GM19025 (cell line): ENCODE results near the gene SLC25A12.
"Not testable (repeated sequence)": the region's sequence is repeated elsewhere in the genome, so short reads cannot be mapped to it uniquely, and the experiment has no call there.

ENCODE experiments used
- ATAC-seq: cut with Tn5 transposase; IDR thresholded peaks from one replicate; pipeline ENCODE4 v1.9.1; 2021; ENCODE audit warnings: mild to moderate bottlenecking, low read depth, moderate library complexity; ENCODE audit not compliant: unreplicated experiment

SLC25A12 gene

DNA sequence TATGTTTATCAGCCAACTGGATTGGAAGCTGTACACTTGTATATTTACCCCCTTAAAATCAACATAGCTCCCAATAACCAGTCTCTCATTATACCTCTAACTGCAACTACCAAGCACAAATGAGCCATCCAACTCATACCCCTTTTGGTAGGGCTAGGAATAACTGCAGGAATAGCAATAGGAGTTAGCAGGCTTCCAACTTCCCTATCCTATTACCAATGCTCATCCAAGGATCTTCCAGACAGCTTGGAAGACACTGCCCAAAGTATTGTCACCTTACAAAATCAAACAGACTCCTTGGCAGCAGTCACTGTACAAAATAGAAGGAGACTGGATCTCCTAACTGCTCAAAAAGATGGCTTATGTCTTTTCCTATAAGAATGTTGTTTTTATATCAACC is 61.6 kb downstream of the SLC25A12 start:
- ATAC-seq: no peak

DNA sequence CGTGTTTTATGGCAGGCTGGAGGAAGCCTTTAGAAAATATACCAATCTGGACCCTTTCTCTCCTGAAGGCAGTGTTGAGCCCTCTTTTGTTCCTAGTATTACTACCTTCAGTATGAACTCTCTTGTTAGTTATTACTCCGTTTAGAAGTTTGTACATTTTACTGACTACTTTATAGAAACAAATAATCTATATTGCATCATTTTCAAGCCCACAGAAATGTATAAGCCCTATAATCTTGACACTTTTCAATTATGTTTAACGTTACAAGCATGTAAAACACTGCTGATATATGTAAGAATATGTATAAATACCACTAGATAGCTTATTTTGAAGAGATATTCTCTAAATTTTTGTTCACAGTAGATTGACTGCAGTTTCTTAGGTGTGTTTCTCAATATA is 64.0 kb downstream of the SLC25A12 start:
- ATAC-seq: no peak

DNA sequence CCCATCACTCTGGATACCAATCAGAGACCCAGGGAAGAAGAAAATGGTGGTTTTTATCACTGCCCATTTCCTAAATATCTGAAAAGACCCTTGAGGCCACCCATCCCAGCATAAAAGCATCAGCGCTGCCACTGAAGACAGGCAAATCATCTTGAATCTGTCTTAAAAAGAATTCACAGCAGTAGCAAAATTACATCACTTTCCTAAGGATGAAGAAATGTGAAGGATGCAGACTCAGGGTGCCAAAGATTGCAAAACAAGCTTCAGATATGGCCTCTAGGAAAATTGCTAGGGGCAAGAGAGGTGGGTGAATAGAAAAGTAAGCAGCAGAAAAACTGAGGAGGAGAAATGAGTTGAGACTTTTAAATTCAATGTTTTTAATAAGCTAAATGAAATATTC is 70.0 kb downstream of the SLC25A12 start:
- no peak for ATAC-seq

DNA sequence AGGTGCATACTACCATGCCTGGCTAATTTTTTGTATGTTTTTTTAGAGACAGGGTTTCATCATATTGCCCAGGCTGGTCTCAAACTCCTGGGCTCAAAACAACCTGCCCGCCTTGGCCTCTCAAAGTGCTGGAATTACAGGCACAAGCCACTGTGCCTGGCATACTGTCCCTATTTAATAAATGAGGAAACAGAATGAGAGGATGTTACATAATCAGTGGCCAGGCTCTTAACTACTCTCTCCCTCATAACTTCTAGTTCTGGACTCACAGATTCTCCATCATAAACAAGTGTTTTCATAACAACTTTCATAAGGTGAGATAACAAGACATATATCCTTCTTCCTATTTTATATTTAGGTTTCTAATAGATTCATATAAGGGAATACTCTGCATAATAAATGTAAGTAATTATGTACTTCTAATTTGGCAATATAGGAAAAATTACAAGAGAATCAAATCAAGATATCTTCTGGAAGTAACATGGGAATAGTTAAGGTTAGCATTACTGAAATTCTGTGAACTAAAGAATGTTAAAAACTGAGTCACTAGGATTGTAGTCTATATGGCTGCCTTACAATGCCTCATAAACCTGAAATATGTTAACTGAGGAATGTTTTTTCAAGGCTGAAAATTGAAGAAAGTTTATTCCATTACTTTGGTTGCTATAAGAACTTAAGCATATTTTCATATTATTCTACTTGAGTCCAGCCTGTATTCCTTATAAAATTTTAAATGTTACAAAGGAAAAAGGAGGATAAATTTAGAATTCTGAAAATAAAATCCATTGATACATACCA is 71.3 kb downstream of the SLC25A12 start:
- ATAC-seq: no peak

DNA sequence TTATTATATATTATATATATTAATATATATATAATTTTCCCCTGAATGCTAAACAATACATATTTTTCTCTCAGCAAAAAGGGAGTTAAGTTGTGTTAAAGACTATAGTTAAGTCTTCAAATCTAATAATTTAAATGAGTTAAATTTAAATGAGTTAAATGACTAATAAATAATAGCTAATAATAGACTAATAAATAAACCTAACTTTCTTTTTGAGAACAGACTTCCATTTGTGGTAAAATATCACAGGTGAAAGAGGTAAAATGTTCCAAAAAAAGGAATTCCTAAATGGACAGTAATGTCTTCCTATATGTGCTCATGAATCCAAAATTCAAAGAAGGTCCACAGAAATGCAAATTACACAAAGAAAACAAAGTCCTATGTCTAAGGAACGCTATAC is 74.6 kb downstream of the SLC25A12 start:
- ATAC-seq: no peak

DNA sequence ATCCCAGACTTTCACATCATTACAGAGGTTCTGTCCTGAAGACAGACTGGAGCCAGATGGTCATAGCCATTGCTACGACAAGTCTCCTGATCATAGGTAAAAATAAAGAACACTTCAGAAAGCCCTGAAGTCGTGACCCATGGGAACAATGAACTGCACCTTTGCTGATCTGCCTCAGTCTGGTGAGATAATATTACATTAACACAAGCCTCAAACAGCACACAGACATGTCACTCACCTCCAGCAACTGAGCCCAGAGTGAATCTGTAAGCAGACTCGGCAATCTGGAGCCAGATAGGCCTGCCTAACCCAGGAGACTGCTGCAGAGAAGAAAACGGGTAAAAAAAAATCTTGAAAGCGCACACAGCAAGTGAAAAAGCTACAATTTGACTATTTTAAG is 79.2 kb downstream of the SLC25A12 start:
- no peak for ATAC-seq

DNA sequence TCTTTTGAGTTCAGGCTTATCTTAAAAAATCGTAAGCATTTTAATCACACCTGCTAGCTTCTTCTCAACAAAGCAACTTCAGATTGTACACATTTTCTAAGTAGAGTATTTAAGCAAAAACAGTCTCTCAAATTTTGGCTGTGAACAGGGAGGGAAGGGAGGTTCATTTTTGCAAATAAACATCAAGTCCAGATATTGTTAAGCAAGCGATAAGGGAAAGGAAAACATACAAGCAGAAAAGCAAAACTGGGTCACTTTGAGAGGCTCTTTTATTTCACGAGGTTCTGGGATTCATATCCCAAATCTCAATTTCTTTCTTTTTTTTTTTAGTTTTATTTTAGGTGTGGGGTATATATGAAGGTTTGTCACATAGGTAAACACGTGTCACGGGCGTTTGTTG is 79.9 kb downstream of the SLC25A12 start:
- ATAC-seq: no peak

DNA sequence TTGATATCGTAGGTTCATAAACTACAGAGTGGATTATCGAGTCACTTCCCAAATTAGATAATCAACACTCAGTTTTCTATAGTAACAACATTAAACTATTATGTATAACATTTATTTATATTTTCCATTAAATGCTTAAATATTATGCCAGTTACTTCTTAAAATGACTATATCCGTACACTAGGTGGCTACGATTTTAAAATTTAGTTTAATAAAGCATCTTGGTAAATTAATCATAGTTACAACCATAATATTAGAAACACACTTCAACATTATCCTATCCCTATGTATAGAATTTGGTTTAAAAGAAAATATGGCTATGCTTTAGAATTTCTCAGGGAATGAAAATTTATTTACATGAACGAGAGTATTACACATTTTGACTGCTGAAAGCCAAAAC is 80.3 kb downstream of the SLC25A12 start:
- no peak for ATAC-seq

DNA sequence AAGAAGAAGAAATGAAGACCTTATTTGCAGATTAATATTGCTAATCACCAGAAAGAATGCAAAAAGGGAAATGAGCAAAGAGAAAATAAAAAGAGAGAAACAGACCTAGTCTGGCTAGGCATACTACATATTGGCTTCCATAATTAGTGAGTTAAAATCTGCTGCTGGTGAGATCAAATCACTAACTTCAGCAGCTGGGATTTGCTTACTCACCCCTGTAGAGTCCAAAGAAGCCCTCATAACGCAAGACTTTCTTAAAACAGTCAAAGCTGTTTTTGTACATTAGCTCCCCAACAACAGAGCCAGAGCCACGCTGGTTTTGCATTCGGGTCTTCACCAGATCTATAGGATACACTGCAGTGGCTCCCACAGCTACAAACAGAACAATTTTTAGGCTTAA is 80.9 kb downstream of the SLC25A12 start:
- no peak for ATAC-seq

DNA sequence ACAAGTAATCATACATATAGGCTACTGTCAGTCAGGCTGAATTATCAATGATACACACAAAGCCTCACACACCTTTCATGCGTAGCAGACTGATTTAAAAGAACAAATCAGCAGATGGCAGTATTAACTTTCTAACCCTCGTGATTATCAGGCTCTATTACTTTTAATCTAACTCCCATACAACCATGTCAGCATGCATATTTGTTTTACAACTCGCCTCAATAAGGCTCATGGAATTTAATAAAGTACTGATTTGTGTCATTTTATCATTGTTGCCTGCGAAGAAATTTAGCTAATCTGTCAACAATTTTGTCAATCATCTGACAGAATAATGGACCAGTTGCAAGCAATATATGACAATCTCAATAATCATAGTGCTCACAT is 82.8 kb downstream of the SLC25A12 start:
- ATAC-seq: no peak

DNA sequence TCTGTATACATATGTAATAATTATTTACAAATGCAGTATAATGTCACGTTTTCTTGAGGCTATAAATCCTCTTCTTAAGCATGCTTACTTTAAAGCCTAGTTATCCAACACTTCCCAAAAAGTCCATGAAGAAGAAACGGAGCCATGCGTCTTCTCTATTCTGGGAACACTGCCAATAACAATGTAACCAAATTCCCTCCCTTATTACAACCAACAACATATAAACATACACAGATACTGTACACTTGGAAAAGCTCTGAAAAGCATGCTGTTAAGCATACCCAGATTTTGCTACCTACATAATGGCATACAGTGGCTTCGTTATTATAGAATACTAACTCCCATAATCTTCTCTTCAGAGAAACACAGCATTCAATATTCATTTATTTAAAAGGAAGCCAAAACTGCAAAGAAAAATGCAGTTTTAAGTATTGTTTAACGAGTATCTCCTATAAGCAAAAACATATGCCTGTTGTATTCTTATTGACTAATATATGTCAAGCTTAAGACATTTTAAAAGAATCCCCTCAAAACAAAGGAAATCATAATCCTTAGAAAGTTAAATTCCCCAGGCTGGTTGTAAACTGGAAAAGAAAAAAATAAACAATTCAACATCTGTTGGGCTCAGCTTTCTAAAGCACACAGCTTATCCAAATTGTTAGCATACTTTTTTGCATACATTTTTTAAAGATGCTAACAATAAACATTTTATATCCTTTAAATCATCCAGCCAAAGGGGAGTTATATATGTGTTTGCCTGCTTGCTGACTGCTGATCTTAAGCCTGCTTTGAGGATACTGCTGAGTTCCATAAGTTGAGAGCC is 83.4 kb downstream of the SLC25A12 start:
- no peak for ATAC-seq

DNA sequence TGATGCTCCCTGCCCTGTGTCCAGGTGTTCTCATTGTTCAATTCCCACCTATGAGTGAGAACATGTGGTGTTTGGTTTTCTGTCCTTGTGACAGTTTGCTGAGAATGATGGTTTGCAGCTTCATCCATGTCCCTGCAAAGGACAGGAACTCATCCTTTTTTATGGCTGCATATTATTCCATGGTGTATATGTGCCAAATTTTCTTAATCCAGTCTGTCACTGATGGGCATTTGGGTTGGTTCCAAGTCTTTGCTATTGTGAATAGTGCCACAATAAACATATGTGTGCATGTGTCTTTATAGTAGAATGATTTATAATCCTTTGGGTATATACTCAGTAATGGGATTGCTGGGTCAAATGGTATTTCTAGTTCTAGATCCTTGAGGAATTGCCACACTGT is 85.2 kb downstream of the SLC25A12 start:
- ATAC-seq: not testable (repeated sequence)

DNA sequence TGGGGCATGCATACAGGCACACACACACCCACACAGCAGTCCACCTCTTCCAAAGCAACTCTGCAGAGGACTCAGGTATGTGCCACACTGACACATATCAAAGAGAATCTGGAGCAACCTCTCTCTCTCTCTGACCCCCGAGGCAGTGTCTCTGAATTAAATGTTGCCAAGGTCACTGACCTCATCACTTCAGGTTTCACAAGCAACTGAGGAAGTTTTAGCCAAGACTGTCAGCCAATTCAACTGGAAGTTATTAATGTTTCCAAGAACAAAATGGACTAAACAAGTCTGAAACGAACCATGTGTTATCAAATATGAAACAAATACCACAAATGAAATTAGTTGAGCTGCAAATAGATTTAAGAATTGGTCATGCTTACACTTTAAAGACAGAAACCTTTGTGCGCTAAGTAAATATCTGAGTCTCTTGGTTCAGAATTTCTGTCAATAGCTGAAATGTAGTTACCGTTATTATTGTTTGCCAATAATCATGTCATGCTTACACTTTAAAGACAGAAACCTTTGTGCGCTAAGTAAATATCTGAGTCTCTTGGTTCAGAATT is 86.1 kb downstream of the SLC25A12 start:
- ATAC-seq: no peak

DNA sequence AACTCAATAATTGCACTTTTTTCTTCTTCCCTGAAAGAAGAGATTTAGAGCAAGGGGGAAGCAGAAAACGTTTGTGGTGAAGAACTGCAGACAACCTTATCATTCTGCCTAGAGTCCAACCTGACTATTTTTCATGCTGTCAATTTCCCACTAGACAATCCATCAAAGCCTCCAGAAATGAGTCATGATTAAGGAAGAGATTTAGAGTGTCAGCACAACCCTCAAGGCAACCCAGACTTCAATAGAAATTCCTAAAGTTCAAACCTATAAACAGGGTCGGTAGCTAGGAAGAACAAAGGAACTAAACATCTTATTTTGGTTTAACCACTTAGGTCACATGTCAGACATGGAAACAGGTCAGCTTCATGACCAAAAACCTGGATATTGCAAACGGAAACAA is 86.9 kb downstream of the SLC25A12 start:
- no peak for ATAC-seq

DNA sequence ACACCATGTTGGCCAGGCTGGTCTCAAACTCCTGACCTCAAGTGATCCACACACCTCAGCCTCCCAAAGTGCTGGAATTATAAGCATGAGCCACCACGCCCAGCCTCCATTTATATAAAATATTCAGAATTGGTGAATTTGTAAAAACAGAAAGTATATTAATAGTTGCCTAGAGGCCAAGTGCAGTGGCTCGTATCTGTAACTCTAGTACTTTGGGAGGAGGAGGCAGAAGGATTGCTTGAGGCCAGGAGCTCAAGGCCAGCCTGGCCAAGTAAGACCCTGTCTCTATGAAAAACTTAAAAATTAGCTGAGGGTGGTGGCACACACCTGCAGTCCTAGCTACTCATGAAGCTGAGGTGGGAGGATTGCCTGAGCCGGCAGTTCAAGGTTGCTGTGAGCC is 89.6 kb downstream of the SLC25A12 start:
- ATAC-seq: no peak

DNA sequence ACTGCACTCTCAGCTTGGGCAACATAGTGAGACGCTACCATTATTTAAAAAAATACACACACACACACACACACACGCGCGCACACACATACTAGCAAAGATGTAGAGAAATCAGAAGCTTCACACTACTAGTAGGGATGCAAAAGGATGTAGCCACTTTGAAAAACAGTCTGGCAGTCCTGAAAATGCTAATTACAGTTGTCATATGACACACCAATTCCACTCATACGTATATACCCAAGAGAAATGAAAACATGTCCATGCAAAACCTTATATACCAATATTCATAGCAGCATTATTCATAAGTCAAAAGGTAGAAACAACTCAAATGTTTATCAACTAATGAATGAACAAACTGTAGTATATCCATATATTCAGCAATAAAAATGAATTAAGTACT is 90.3 kb downstream of the SLC25A12 start:
- no peak for ATAC-seq

DNA sequence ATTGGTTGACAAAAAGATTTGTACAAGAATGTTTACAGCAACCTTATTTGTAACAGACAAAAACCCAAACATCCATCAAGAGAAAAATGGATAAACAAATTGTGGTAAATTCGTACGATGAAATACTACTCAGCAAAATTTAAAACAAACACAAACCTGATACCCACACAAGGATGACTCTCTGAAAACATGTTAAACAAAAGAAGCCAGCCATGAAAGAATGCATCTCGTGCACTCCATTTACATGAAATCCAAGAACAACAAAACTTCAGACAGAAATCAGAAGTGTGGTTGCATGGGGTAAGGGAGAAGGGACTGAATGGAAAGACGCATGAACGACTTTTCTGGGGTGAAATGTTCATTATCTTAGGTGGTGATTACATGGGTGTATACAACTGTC is 93.4 kb downstream of the SLC25A12 start:
- ATAC-seq: no peak

DNA sequence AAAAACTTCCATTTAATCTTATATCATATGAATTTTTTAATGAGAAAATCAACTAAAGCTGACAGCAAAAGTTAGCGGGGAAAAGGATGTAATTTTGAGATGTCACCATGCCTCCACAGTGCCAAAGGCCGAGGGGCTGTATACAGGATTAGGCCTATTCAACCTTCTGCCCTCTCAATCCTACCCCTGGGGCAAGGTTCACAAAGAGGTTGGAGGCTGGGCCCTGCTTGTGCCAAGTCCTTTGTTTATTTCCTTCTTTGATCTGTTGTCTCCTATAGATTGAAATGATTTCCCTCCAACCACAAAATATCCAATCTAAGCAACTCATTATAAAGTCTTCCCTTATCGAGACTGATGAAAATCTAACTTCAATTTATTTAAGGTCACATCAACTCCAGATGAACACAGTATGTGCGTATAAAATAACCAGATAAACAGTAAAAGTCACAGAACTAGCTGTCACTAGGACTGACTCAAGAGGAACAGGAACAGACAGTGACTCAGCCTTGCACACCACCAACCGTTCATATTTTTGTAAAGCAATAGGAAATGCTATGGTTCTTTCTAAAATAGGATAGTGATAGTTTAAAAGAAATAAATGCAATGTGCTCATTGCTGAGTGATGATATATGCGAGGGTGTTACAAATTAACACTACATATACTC is 95.8 kb downstream of the SLC25A12 start:
- ATAC-seq: no peak

DNA sequence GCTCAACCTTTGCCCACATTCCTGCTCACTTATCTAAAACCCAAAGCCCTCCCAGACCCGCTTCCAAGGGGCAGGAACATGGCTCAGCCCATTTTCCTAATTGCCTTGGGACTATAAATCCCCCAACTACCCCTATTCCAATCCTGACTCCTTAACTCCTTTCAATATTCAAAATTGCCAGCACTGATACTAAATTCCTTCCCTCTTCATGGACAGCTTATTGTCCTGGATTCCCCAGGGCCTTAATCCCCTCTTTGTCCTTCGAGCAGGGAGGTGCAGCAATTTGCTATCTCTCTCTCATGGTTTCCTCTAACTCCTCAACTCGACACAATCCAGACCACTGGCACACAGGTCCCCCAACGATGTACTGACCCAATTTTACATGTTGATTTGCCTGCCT is 99.1 kb downstream of the SLC25A12 start:
- no peak for ATAC-seq

DNA sequence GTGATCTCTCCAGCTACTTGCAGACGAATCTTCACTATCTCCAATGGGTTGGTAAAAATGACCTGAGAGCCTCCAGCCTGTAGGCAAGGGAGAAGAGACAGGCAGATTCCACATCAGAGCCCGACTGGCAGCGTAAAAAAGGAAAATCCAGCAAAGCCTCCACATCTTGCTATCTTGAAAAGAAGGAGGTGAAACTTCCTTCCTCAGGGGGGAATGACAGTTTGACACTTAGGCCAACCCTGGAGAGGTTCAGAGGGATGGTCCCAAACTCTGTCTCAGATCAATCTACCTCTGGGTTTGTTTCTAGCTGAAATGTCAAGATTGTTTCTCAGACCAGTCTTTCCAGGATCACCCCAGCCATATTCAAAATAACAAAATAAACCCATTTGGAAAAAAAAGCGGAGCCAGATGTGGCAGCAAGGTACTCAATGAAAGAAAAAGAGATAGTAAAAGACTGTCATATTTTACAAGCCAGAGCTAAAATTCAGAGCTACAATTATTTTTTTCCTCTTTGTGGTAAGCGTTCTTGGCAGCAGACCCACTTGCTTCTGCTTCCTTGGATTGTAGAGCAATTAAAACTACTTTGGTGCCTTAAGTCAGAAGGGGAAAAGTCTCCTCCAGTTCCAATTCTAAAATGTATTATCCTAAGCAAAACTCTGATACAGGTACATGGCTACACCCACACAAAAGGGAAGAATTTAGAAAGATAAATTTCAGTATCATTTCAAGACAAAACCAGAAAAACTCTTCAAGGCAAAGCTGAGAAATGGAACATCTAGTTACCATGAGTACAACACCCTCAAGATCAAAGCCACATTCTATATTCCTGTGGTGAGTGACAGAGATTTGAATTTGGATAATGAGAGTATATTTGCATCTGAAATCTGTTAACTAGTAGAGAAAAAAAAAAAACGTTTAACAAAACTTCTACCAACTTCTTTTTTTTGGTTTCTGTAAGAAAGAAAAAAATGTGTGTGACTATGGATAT is 100.1 kb downstream of the SLC25A12 start:
- no peak for ATAC-seq
